Right lobe of liver (tissue), 4 donors: ENCODE results near the gene TMEM125.

Experiments used
- POLR2A ChIP-seq: fragments of 450-650 bp; IDR thresholded peaks from one replicate; pipeline ENCODE4 v1.6.1; 2017; ENCODE audit warnings: antibody characterized with exemption, mild to moderate bottlenecking
- TF ChIP-seq, protein P1 (sequence below), 4 donors: fragments of 200-600 bp in 3 of 4; fragments of 450-650 bp in 1 of 4; IDR thresholded peaks; one replicate each; pipeline versions ENCODE4 v1.5.1 to v1.8.0; 2016 to 2022; ENCODE audit warnings: antibody characterized with exemption in 4 of 4, mild to moderate bottlenecking in 2 of 4
- donor health status: DM: no; HTN: no; CAD: no.
- donor health status: DM: no; HTN: no; CAD: no.
- donor health status: DM: no; HTN: yes; CAD: no.

DNA sequence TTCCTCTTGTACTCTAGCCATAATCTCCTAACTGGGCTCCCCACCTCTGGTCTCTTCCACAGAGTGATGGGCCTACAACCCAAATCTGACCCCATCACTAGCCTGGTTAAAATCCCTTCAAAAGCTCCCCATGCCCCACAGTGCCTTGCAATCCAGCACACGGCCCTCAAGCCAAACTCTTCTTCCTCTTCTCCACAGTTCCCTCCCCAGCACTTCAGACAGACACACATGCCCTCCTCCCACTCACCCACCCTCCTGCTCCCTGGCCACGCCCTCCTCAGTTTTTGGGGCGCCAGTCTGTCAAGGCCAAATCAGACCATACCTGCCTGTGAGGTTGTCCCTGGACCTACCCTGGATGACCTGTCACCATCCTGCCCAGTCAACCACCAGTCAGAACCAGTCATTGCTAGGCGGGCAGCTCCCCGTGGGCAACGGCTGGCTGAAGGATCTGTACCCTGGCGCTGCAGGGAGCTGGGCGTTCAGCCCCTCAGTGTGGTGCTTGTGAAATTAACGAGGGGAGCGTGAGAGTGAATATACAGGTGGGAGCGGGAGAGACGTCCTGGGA is 14.8 kb downstream of the TMEM125 start:
- TF ChIP-seq, protein P1, sequence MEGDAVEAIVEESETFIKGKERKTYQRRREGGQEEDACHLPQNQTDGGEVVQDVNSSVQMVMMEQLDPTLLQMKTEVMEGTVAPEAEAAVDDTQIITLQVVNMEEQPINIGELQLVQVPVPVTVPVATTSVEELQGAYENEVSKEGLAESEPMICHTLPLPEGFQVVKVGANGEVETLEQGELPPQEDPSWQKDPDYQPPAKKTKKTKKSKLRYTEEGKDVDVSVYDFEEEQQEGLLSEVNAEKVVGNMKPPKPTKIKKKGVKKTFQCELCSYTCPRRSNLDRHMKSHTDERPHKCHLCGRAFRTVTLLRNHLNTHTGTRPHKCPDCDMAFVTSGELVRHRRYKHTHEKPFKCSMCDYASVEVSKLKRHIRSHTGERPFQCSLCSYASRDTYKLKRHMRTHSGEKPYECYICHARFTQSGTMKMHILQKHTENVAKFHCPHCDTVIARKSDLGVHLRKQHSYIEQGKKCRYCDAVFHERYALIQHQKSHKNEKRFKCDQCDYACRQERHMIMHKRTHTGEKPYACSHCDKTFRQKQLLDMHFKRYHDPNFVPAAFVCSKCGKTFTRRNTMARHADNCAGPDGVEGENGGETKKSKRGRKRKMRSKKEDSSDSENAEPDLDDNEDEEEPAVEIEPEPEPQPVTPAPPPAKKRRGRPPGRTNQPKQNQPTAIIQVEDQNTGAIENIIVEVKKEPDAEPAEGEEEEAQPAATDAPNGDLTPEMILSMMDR (IDR thresholded peaks at IDR 0.05): no peak
- TF ChIP-seq POLR2A: no peak
